Keratinocyte (primary cell): ENCODE results near the gene SIM2.

Experiments
- CTCF ChIP-seq, 3 experiments: IDR thresholded peaks in 1 of 3; conservative IDR thresholded peaks in 1 of 3; optimal IDR thresholded peaks in 1 of 3; 2 replicates in 2 of 3; 3 replicates in 1 of 3; pipeline versions ENCODE3 to v1.5.1; 2011; ENCODE audit warnings: low read length in 3 of 3, mild to moderate bottlenecking in 3 of 3, moderate library complexity in 2 of 3, control low read depth in 1 of 3, inconsistent platforms in 1 of 3; ENCODE audit not compliant: insufficient read depth in 2 of 3; ENCODE audit errors: extremely low read depth in 1 of 3
- EZH2 ChIP-seq: IDR thresholded peaks from one replicate; pipeline ENCODE4 v1.6.1; 2012; ENCODE audit warnings: inconsistent platforms, mild to moderate bottlenecking, low read length, moderate library complexity

- TF ChIP-seq CTCF (optimal IDR thresholded peaks at IDR 0.05 in 1 of 3, IDR thresholded peaks at IDR 0.05 in 1 of 3, conservative IDR thresholded peaks at IDR 0.05 in 1 of 3; ENCODE audit: extremely low read depth in 1 of 3, insufficient read depth in 2 of 3, low read length in 3 of 3) (no peak), EZH2 (no peak)
Observed at GRCh38 chr21:36796070-36796469, 97.2 kb downstream of the SIM2 start.
